Measurements from ENCODE around the gene CACNB4. TPM values are rescaled to one million over a fixed set of nuclear protein-coding genes. Genes with fewer than 3 reads are reported as not detected.

Gene CACNB4
- total RNA-seq, 2 experiments from 2014 or later: 0.14 to 0.20 TPM

- no peak overlapping the region for H3K27ac ChIP-seq (ENCODE audit: low read depth in 1 of 2, low read length in 2 of 2)
- H3K4me3 Mint-ChIP-seq: no peak overlapping the region
- ChIA-PET POLR2A (no interaction called here), CTCF (no interaction called here)
- no peaks in the 10 kb centered on the region for H3K4me1 ChIP-seq (ENCODE audit: insufficient read depth, low read length)
- no peaks in the 10 kb centered on the region for H3K36me3 ChIP-seq (ENCODE audit: insufficient read depth, low read length)
- no peaks in the 10 kb centered on the region for H3K36me3 Mint-ChIP-seq (ENCODE audit: low read depth)
- DNase-seq: no peak
- H3K4me3 ChIP-seq (ENCODE audit: low read length): no peak overlapping the region
- intact Hi-C loops (cut with DNase I, micrococcal nuclease): no loop called here
- no peak for TF ChIP-seq CTCF (IDR thresholded peaks at IDR 0.05)
- H3K9me3 Mint-ChIP-seq: no peaks in the 10 kb centered on the region
- no peak overlapping the region for H3K27ac Mint-ChIP-seq
- H3K9me3 ChIP-seq (ENCODE audit: control insufficient read depth in 1 of 2, insufficient read depth in 1 of 2, low read length in 2 of 2): no peaks in the 10 kb centered on the region
- H3K27me3 Mint-ChIP-seq: no peaks in the 10 kb centered on the region
- H3K27me3 ChIP-seq (ENCODE audit: control insufficient read depth in 1 of 2, insufficient read depth in 2 of 2, low read length in 2 of 2): no peaks in the 10 kb centered on the region
- ATAC-seq (ENCODE audit: poor library complexity): no peak
- H3K4me1 Mint-ChIP-seq (ENCODE audit: low read depth): no peaks in the 10 kb centered on the region
Measured at GRCh38 chr2:151855111-151855510, 243.7 kb downstream of the CACNB4 start.

- ATAC-seq (ENCODE audit: poor library complexity): no peak
- Histone ChIP-seq H3K27me3 (ENCODE audit: control insufficient read depth in 1 of 2, insufficient read depth in 2 of 2, low read length in 2 of 2) (no peaks in the 10 kb centered on the region), H3K4me3 (ENCODE audit: low read length) (no peak overlapping the region), H3K9me3 (ENCODE audit: control insufficient read depth in 1 of 2, insufficient read depth in 1 of 2, low read length in 2 of 2) (no peaks in the 10 kb centered on the region), H3K4me1 (ENCODE audit: insufficient read depth, low read length) (no peaks in the 10 kb centered on the region), H3K27ac (ENCODE audit: low read depth in 1 of 2, low read length in 2 of 2) (no peak overlapping the region), H3K36me3 (ENCODE audit: insufficient read depth, low read length) (no peaks in the 10 kb centered on the region)
- DNase-seq: no peak
- H3K9me3 Mint-ChIP-seq: no peaks in the 10 kb centered on the region
- no peaks in the 10 kb centered on the region for H3K27me3 Mint-ChIP-seq
- POLR2A ChIA-PET: no interaction called here
- intact Hi-C loops (cut with DNase I, micrococcal nuclease): no loop called here
- no peaks in the 10 kb centered on the region for H3K36me3 Mint-ChIP-seq (ENCODE audit: low read depth)
- no peak for TF ChIP-seq CTCF (IDR thresholded peaks at IDR 0.05)
- H3K4me3 Mint-ChIP-seq: no peak overlapping the region
- CTCF ChIA-PET: no interaction called here
- H3K4me1 Mint-ChIP-seq (ENCODE audit: low read depth): no peaks in the 10 kb centered on the region
- H3K27ac Mint-ChIP-seq: no peak overlapping the region
Measured at GRCh38 chr2:151853070-151853758, 245.6 kb downstream of the CACNB4 start.

- DNase-seq (no peak), ATAC-seq (ENCODE audit: poor library complexity) (no peak)
- no peaks in the 10 kb centered on the region for H3K27me3 ChIP-seq (ENCODE audit: control insufficient read depth in 1 of 2, insufficient read depth in 2 of 2, low read length in 2 of 2)
- intact Hi-C loops (cut with DNase I, micrococcal nuclease): no loop called here
- TF ChIP-seq CTCF (IDR thresholded peaks at IDR 0.05): no peak
- no peak overlapping the region for H3K4me3 Mint-ChIP-seq
- no peaks in the 10 kb centered on the region for H3K27me3 Mint-ChIP-seq
- no peak overlapping the region for H3K27ac ChIP-seq (ENCODE audit: low read depth in 1 of 2, low read length in 2 of 2)
- no peak overlapping the region for H3K27ac Mint-ChIP-seq
- H3K36me3 Mint-ChIP-seq (ENCODE audit: low read depth): no peaks in the 10 kb centered on the region
- no peak overlapping the region for H3K4me3 ChIP-seq (ENCODE audit: low read length)
- ChIA-PET CTCF (no interaction called here), POLR2A (no interaction called here)
- H3K9me3 Mint-ChIP-seq: no peaks in the 10 kb centered on the region
- H3K4me1 ChIP-seq (ENCODE audit: insufficient read depth, low read length): no peaks in the 10 kb centered on the region
- H3K36me3 ChIP-seq (ENCODE audit: insufficient read depth, low read length): no peaks in the 10 kb centered on the region
- no peaks in the 10 kb centered on the region for H3K4me1 Mint-ChIP-seq (ENCODE audit: low read depth)
- no peaks in the 10 kb centered on the region for H3K9me3 ChIP-seq (ENCODE audit: control insufficient read depth in 1 of 2, insufficient read depth in 1 of 2, low read length in 2 of 2)
Measured at GRCh38 chr2:151852260-151853069, 246.4 kb downstream of the CACNB4 start.

All from CD4-positive, alpha-beta T cell (primary cell).